HG03159 (cell line): ENCODE measurements around the gene MBD6.
"Not testable (repeated sequence)": the region's sequence is repeated elsewhere in the genome, so short reads cannot be mapped to it uniquely, and the experiment has no call there.

ENCODE experiments used
- ATAC-seq: cut with Tn5 transposase; IDR thresholded peaks from one replicate; pipeline ENCODE4 v1.9.1; 2021; ENCODE audit warnings: mild to moderate bottlenecking, moderate library complexity; ENCODE audit not compliant: unreplicated experiment

The MBD6 gene

DNA sequence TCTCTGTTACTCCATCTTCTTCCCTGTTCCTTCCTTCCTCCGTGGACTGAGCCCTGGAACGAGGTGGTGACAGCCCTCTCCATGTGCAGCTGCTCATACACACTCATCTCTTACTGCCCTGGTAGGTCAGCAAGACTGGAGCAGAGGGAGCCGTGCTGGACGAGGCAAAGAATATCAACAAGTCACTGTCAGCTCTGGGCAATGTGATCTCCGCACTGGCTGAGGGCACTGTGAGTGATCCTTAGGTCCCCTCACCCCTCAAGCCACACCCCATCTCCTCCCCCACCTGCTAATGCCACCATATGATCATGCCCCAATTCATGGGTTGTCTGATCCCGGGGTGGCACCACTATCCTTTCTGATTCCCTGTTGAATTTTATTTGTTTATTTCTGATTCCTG is 46.2 kb downstream of the MBD6 start:
- no peak for ATAC-seq

DNA sequence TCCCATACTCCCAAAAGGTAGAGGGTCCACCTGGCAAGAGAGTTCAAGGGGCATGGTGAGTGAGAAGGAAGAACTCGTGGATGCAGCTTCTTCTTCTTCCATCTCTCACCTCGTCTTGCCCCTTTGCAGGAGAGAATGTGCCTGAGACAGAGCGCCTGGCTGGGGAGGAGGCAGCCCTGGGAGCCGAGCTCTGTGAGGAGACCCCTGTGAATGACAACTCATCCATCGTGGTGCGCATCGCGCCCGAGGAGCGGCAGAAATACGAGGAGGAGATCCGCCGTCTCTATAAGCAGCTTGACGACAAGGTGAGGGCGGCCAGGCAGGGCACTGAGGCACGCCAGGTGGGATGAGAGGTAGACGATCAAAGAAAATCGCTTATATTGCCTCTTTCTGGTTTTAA is 47.2 kb downstream of the MBD6 start:
- ATAC-seq: no peak

DNA sequence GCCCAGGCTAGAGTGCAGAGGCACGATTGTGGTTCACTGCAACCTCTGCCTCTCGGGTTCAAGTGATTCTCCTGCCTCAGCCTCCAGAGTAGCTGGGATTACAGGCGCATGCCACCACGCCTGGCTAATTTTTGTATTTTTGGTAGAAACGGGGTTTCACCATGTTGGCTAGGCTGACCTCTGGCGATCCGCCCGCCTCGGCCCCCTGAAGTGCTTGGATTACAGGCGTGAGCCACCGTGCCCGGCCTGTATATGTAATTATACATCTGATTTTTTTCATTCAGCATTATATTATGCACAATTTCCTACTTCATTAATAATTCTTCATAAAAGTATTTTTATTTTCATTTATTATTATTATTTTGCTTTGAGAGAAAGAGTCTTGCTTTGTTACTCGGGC is 47.8 kb downstream of the MBD6 start:
- not testable (repeated sequence) for ATAC-seq

DNA sequence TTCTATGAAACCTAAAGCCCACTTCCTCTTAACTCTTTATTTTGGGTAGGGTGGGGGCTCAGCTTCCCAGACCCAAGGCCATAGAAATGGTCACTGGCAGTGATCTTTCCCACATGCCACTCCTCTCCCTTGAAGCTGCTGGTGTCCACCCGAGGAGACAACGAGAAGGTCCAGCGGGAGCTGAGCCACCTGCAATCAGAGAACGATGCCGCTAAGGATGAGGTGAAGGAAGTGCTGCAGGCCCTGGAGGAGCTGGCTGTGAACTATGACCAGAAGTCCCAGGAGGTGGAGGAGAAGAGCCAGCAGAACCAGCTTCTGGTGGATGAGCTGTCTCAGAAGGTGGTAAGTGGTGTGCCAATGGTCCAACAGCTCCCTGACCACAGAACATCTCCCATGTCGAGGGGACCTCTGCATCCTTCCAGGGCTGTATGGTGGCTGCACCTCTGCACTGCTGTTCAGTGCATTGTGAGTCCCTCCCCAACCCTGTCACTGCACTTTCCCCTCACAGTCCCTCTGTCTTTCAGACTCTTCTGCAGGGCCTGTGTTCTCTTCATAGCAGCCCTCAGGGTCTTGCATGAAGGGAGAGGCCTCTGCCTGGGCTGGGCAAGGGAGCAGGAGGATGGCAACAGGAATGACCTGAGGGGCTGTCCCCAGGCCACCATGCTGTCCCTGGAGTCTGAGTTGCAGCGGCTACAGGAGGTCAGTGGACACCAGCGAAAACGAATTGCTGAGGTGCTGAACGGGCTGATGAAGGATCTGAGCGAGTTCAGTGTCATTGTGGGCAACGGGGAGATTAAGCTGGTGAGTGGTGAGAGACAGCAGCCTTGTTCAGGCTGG is 49.5 kb downstream of the MBD6 start:
- no peak for ATAC-seq

DNA sequence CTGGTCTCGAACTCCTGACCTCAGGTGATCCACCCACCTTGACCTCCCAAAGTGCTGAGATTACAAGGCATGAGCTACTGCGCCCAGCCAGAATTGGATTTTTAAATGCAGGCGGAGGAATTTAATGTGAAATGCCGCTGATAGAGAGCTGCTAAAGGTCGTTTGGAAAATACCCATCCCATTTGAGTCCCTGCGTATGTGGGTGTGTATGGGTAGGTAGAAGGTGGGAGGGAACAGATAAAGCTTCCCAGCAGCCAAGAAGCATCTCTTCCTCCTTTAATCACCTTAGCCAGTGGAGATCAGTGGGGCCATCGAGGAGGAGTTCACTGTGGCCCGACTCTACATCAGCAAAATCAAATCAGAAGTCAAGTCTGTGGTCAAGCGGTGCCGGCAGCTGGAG is 52.2 kb downstream of the MBD6 start:
- no peak for ATAC-seq

DNA sequence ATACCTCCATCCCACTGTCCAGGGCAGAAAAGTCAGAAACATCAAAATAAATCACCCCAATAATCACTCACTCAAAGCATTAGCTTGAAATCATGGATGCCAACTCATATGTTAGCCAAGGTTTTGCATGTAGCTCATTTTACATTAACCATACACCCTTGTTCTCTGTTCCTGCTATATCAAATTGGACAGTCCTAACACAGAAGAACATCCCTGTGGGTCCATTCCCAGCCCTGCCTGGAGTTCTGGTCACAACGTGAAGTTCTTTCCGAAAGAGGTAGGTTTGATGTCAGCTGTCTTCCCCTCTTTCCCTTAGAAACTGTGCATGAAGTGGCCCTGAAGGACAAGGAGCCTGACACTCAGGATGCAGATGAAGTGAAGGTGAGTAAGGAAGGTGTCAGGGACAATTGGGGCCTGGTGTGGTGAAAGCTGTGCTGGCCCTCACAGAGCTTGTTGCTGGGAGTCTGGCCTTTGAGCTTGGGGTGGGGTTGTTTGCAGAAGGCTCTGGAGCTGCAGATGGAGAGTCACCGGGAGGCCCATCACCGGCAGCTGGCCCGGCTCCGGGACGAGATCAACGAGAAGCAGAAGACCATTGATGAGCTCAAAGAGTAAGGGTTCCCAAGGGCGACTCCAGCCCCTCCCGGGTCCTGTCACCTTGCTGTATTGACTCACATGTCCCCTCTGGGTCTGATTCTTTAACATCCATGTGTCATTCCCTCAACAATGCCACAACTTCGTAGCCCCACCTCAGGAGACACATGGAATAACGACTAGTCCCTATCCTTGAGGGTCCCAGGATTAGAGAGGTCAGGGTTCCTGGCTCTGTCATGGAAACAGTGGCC is 53.4 kb downstream of the MBD6 start:
- ATAC-seq: no peak

DNA sequence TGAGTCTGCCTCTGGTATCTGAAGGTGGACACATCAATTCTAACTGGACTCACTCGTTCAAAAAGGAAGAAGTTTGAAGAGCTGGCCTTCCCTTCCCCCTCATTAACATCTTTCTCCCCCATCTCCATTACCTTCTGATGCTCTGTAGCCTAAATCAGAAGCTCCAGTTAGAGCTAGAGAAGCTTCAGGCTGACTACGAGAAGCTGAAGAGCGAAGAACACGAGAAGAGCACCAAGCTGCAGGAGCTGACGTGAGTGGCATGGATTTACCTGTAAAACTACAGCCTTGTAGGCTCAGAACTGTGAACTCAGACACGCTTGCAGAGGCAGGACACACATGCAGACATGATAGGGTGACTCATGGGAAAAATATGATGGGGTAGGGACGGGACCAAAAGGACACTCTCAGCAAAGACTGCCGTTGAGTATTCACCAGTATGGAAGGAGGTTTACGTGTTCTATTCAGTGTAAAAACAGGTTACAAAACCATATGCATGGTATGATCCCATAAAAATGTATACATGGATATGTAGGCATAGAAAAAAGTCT is 54.1 kb downstream of the MBD6 start:
- ATAC-seq: no peak

DNA sequence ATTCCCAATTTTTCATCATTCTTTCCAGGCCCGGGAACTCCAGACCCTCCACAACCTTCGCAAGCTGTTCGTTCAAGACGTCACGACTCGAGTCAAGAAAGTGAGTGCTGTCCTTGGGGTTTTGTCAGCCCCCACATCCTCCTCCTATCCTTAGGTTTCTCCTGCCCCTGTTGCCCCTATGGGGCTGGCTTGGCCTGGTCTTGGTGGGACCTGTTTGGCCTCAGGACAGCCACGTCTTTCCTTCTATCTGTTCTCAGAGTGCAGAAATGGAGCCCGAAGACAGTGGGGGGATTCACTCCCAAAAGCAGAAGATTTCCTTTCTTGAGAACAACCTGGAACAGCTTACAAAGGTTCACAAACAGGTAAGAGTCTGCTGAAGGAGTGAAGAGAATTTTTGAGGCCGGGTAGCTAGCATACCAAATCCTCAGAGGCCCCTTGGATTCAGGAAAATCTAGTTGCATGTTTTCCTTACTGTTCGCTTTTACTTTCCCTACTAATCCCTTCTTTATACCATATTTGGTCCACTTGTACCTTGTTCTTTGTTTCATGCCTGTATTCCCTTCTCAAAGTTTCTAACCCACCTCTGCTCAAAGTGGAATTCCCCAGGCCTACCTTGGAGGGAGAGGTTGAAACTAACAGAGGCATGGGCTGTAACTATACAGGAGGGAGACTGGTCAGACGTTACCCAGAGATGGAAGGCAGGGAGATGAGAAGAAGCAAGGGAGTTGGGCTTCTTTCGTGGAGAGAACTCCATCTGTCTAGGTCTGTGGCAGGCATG is 55.5 kb downstream of the MBD6 start:
- ATAC-seq: no peak

DNA sequence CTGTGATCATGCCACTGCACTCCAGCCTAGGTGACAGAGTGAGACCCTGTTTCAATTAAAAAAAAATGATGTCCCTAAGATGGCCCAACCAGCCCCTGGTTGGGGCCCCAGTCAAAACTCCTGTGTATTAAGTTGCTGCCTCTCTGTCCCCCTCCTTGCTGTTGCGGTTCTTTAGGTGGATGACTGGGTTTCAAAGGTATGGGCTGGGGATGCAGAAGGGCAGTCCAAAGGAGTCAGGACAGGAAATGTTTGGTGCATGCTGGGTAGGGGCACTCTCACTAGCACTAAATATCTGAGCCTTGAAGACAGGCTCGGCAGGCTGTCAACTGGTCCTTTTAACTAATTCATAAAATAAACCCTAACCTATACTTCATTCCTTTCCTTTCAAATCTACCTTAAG is 56.4 kb downstream of the MBD6 start:
- no peak for ATAC-seq
